Stomach (tissue), 9 donors: ENCODE measurements around the gene CFAP52. TPM values are rescaled to one million over a fixed set of nuclear protein-coding genes. Genes with fewer than 3 reads are reported as not detected.
"Not testable (repeated sequence)": the region's sequence is repeated elsewhere in the genome, so short reads cannot be mapped to it uniquely, and the experiment has no call there.

Source experiments
- DNase-seq, 2 donors: peaks; one replicate each; pipeline versions ENCODE4 v3.0.0 to v3.0.0-alpha.2; 2013 to 2019
- H3K27ac ChIP-seq, 5 donors: fragments of 200-600 bp in 4 of 5; sonication (generic) in 4 of 5; one replicate each; pipeline ENCODE4 v1.5.1; 2013 to 2019; ENCODE audit warnings: mild to moderate bottlenecking in 1 of 5, moderate library complexity in 1 of 5
- H3K27me3 ChIP-seq, 3 donors: fragments of 200-600 bp; sonication (generic); one replicate each; pipeline ENCODE4 v1.5.1; 2017 to 2019; ENCODE audit warnings: mixed run types in 1 of 3
- H3K36me3 ChIP-seq, 4 donors: fragments of 200-600 bp; sonication (generic); 1 replicate in 3 of 4; 2 replicates in 1 of 4; pipeline ENCODE4 v1.5.1; 2016 to 2019
- H3K4me1 ChIP-seq, 4 donors: fragments of 200-600 bp; sonication (generic); one replicate each; pipeline ENCODE4 v1.5.1; 2016 to 2019
- H3K4me3 ChIP-seq, 4 donors: fragments of 200-600 bp; sonication (generic) in 3 of 4; one replicate each; pipeline ENCODE4 v1.5.1; 2016 to 2019; ENCODE audit warnings: mild to moderate bottlenecking in 1 of 4
- H3K9me3 ChIP-seq, 4 donors: fragments of 200-600 bp; sonication (generic); one replicate each; pipeline ENCODE4 v1.5.1; 2016 to 2019
- CTCF ChIP-seq, 7 experiments: fragments of 450-650 bp in 4 of 7; fragments of 200-600 bp in 3 of 7; sonication (generic) in 3 of 7; IDR thresholded peaks; one replicate each; pipeline ENCODE4 v1.5.1; 2016 to 2019; ENCODE audit warnings: antibody characterized with exemption in 7 of 7, control low read depth in 2 of 7, mild to moderate bottlenecking in 1 of 7
- EP300 ChIP-seq: sonication (generic); formaldehyde crosslinking; IDR thresholded peaks from one replicate; pipeline ENCODE4 v1.6.1; 2017; ENCODE audit warnings: antibody characterized with exemption
- POLR2A ChIP-seq, 4 donors: fragments of 450-650 bp; IDR thresholded peaks; one replicate each; pipeline ENCODE4 v1.6.1; 2016; ENCODE audit warnings: antibody characterized with exemption in 4 of 4, control low read depth in 2 of 4, mild to moderate bottlenecking in 1 of 4, moderate library complexity in 1 of 4
- POLR2AphosphoS5 ChIP-seq, 3 donors: sonication (generic); formaldehyde crosslinking; IDR thresholded peaks; one replicate each; pipeline ENCODE4 v1.6.1; 2016; ENCODE audit warnings: antibody characterized with exemption in 3 of 3
- WGBS, 5 donors: extraction: QIAGEN DNeasy Blood & Tissue Kit in 3 of 5; methylation state at CpG; one replicate each; pipeline versions ENCODE4 v1.1.5 to v1.1.7; 2013 to 2018; 5-methylcytosine and 5-hydroxymethylcytosine counted together
- intact Hi-C: fragments of 100-400 bp; cut with DNase I; formaldehyde crosslinking; loops from one replicate; pipeline ENCODE4 v1.15.1; 2023; ENCODE audit warnings: low total_unique reads
- polyA plus RNA-seq, 3 donors: library from polyadenylated mRNA; stranded (reverse); fragments of 200-250 nt; gene quantifications; one replicate each; pipeline ENCODE4 v1.2.3, GENCODE V29; 2013
- total RNA-seq, 5 donors: library from RNA; depleted of rRNA; stranded (reverse); fragments of >200 nt; gene quantifications; one replicate each; pipeline versions ENCODE4 v1.1.0 to v1.2.3, GENCODE V29; 2014 to 2016
- donor health status: healthy with polysubstance abuse.
- donor health status: Bipolar disorder and iron deficiency.
- donor health status: healthy.

Gene CFAP52
- total and polyA plus RNA-seq, 8 donors = not detected

GRCh38 chr17:9606453-9606852 lies 30.0 kb downstream of the CFAP52 start:
- Histone ChIP-seq H3K9me3 (no peaks in the 10 kb centered on the region), H3K4me1 (no peaks in the 10 kb centered on the region), H3K36me3 (no peaks in the 10 kb centered on the region), H3K27ac (no peak overlapping the region), H3K27me3 (no peaks in the 10 kb centered on the region), H3K4me3 (no peak overlapping the region)
- TF ChIP-seq EP300 = no peak
- TF ChIP-seq CTCF (IDR thresholded peaks at IDR 0.05) = no peak
- TF ChIP-seq POLR2AphosphoS5 (IDR thresholded peaks at IDR 0.05) = no peak
- TF ChIP-seq POLR2A (IDR thresholded peaks at IDR 0.05) = no peak
- 84 to 93% (median 89%) methylated on average over 6 of the region's 6 CpGs for WGBS, 5 donors
- no peak for DNase-seq
- intact Hi-C loops = no loop called here

GRCh38 chr17:9607058-9607457 lies 30.6 kb downstream of the CFAP52 start:
- DNase-seq, H3K4me1 ChIP-seq, H3K27me3 ChIP-seq, H3K36me3 ChIP-seq, intact Hi-C loops, H3K9me3 ChIP-seq, H3K27ac ChIP-seq, H3K4me3 ChIP-seq: not testable (repeated sequence)
- 69 to 81% (median 74%) methylated on average over 5 of the region's 5 CpGs for WGBS, 5 donors

- Histone ChIP-seq H3K4me1 (no peaks in the 10 kb centered on the region), H3K36me3 (no peaks in the 10 kb centered on the region), H3K27me3 (no peaks in the 10 kb centered on the region), H3K27ac (no peak overlapping the region), H3K9me3 (no peaks in the 10 kb centered on the region), H3K4me3 (no peak overlapping the region)
- TF ChIP-seq EP300 (no peak), POLR2A (IDR thresholded peaks at IDR 0.05) (no peak), POLR2AphosphoS5 (IDR thresholded peaks at IDR 0.05) (no peak), CTCF (IDR thresholded peaks at IDR 0.05) (no peak)
- WGBS, 5 donors = 49 to 79% (median 79%) methylated on average over 2 of the region's 2 CpGs
- intact Hi-C loops = no loop called here
- DNase-seq = no peak
Measured at GRCh38 chr17:9611557-9611956, 35.1 kb downstream of the CFAP52 start.

- intact Hi-C loops = no loop called here
- H3K4me1 ChIP-seq = no peaks in the 10 kb centered on the region
- no peak overlapping the region for H3K27ac ChIP-seq
- TF ChIP-seq POLR2AphosphoS5 (IDR thresholded peaks at IDR 0.05) (no peak), CTCF (IDR thresholded peaks at IDR 0.05) (no peak), POLR2A (IDR thresholded peaks at IDR 0.05) (no peak), EP300 (no peak)
- H3K36me3 ChIP-seq = no peaks in the 10 kb centered on the region
- no peak for DNase-seq
- H3K27me3 ChIP-seq = no peaks in the 10 kb centered on the region
- H3K4me3 ChIP-seq = no peak overlapping the region
- no peaks in the 10 kb centered on the region for H3K9me3 ChIP-seq
- WGBS, 5 donors = 66 to 76% (median 72%) methylated on average over 9 of the region's 9 CpGs
Measured at GRCh38 chr17:9612006-9612405, 35.6 kb downstream of the CFAP52 start.

- H3K9me3 ChIP-seq = no peaks in the 10 kb centered on the region
- intact Hi-C loops = no loop called here
Measured at GRCh38 chr17:9615486-9615885, 39.0 kb downstream of the CFAP52 start.

More at GRCh38 chr17:9615486-9615885, 39.0 kb downstream of the CFAP52 start:
- no peaks in the 10 kb centered on the region for H3K36me3 ChIP-seq
- no peak for TF ChIP-seq EP300
- no peak for TF ChIP-seq CTCF (IDR thresholded peaks at IDR 0.05)
- no peak for TF ChIP-seq POLR2AphosphoS5 (IDR thresholded peaks at IDR 0.05)
- no peak for TF ChIP-seq POLR2A (IDR thresholded peaks at IDR 0.05)
- DNase-seq = no peak
- no peak overlapping the region for H3K27ac ChIP-seq
- H3K4me1 ChIP-seq = no peaks in the 10 kb centered on the region
- no peak overlapping the region for H3K4me3 ChIP-seq
- no peaks in the 10 kb centered on the region for H3K27me3 ChIP-seq
- 43 to 68% (median 48%) methylated on average over 2 of the region's 2 CpGs for WGBS, 5 donors
